NCI-H1930 (cell line): ENCODE measurements around the gene TWIST2.

Source experiments
- DNase-seq, 2 experiments: peaks; one replicate each; lab custom pipeline; 2025; lab: John Stamatoyannopoulos, UW

Gene TWIST2

GRCh38 chr2:238847841-238848690 is at the start of gene TWIST2:
Gene TWIST2, plus strand, starts transcription at chr2:238848085. Its CDS starts 131 bp downstream, at chr2:238848216.
- DNase-seq: peak in 1 of 2 experiments; percentile 4

- DNase-seq: no peak
Observed at GRCh38 chr2:238801791-238802190, 46.1 kb upstream of the TWIST2 start.

- no peak for DNase-seq
Observed at GRCh38 chr2:238802957-238803356, 44.9 kb upstream of the TWIST2 start.

GRCh38 chr2:238803996-238804870 is 43.7 kb upstream of the TWIST2 start:
- DNase-seq: no peak

GRCh38 chr2:238808761-238809160 is 39.1 kb upstream of the TWIST2 start:
- DNase-seq: no peak

- DNase-seq: no peak
Observed at GRCh38 chr2:238810321-238810720, 37.6 kb upstream of the TWIST2 start.

- no peak for DNase-seq
Observed at GRCh38 chr2:238811293-238811692, 36.6 kb upstream of the TWIST2 start.

GRCh38 chr2:238811759-238812158 is 36.1 kb upstream of the TWIST2 start:
- DNase-seq: no peak

- DNase-seq: no peak
Observed at GRCh38 chr2:238813109-238813508, 34.8 kb upstream of the TWIST2 start.

- no peak for DNase-seq
Observed at GRCh38 chr2:238814815-238815214, 33.1 kb upstream of the TWIST2 start.

GRCh38 chr2:238816291-238816690 is 31.6 kb upstream of the TWIST2 start:
- DNase-seq: no peak

- DNase-seq: no peak
Observed at GRCh38 chr2:238817382-238817781, 30.5 kb upstream of the TWIST2 start.

GRCh38 chr2:238817891-238818290 is 30.0 kb upstream of the TWIST2 start:
- no peak for DNase-seq

- no peak for DNase-seq
Observed at GRCh38 chr2:238818561-238818960, 29.3 kb upstream of the TWIST2 start.

GRCh38 chr2:238820197-238820596 is 27.7 kb upstream of the TWIST2 start:
- no peak for DNase-seq

GRCh38 chr2:238820916-238821315 is 27.0 kb upstream of the TWIST2 start:
- DNase-seq: no peak

- DNase-seq: no peak
Observed at GRCh38 chr2:238821391-238821790, 26.5 kb upstream of the TWIST2 start.

- no peak for DNase-seq
Observed at GRCh38 chr2:238821944-238822670, 25.8 kb upstream of the TWIST2 start.

- no peak for DNase-seq
Observed at GRCh38 chr2:238822955-238823354, 24.9 kb upstream of the TWIST2 start.

GRCh38 chr2:238831177-238831576 is 16.7 kb upstream of the TWIST2 start:
- no peak for DNase-seq

- DNase-seq: no peak
Observed at GRCh38 chr2:238834982-238835381, 12.9 kb upstream of the TWIST2 start.

- DNase-seq: no peak
Observed at GRCh38 chr2:238835726-238836301, 12.1 kb upstream of the TWIST2 start.
